Thymus (tissue), 11 donors: ENCODE results near the gene WDR76. TPM values are rescaled to one million over a fixed set of nuclear protein-coding genes. Genes with fewer than 3 reads are reported as not detected.
"Not testable (repeated sequence)": the region's sequence is repeated elsewhere in the genome, so short reads cannot be mapped to it uniquely, and the experiment has no call there.

Experiments
- DNase-seq, 9 donors: peaks; one replicate each; pipeline ENCODE4 v3.0.0-alpha.2; 2013; ENCODE audit warnings: low spot score in 9 of 9, low read depth in 6 of 9, missing footprints in 1 of 9
- H3K27ac ChIP-seq, 2 donors: one replicate each; pipeline ENCODE4 v1.5.1; 2013; ENCODE audit warnings: control low read depth in 1 of 2, low read depth in 1 of 2, low read length in 1 of 2, mild to moderate bottlenecking in 1 of 2, moderate library complexity in 1 of 2
- H3K27me3 ChIP-seq, 2 donors: one replicate each; pipeline ENCODE4 v1.5.1; 2013; ENCODE audit warnings: low read length in 1 of 2; ENCODE audit not compliant: control insufficient read depth in 2 of 2, insufficient read depth in 1 of 2
- H3K36me3 ChIP-seq, 2 donors: one replicate each; pipeline ENCODE4 v1.5.1; 2013; ENCODE audit warnings: low read length in 1 of 2, mild to moderate bottlenecking in 1 of 2, moderate library complexity in 1 of 2; ENCODE audit not compliant: control insufficient read depth in 2 of 2, insufficient read depth in 2 of 2
- H3K4me1 ChIP-seq, 2 donors: one replicate each; pipeline ENCODE4 v1.5.1; 2013; ENCODE audit warnings: low read length in 2 of 2; ENCODE audit not compliant: control insufficient read depth in 2 of 2, insufficient read depth in 2 of 2
- H3K4me3 ChIP-seq, 2 donors: one replicate each; pipeline ENCODE4 v1.5.1; 2013; ENCODE audit warnings: low read length in 2 of 2, control low read depth in 1 of 2, mild to moderate bottlenecking in 1 of 2
- H3K9me3 ChIP-seq, 2 donors: one replicate each; pipeline ENCODE4 v1.5.1; 2013; ENCODE audit warnings: low read length in 1 of 2, mild to moderate bottlenecking in 1 of 2; ENCODE audit not compliant: control insufficient read depth in 2 of 2, insufficient read depth in 1 of 2
- WGBS: extraction: QIAGEN DNeasy Blood & Tissue Kit; methylation state at CpG from one replicate; pipeline ENCODE4 v1.1.7; 2013; 5-methylcytosine and 5-hydroxymethylcytosine counted together
- polyA plus RNA-seq: library from polyadenylated mRNA; stranded (reverse); fragments of 200-250 nt; gene quantifications from one replicate; pipeline ENCODE4 v1.2.3, GENCODE V29; 2013
- total RNA-seq: library from RNA; stranded (reverse); fragments of 120-200 nt; gene quantifications from one replicate; pipeline ENCODE4 v1.2.4, GENCODE V29; 2013
- donor health status: healthy.

The WDR76 gene
- total and polyA plus RNA-seq, 2 donors = 3.5 to 24.6 TPM

GRCh38 chr15:43866636-43867035 lies 39.8 kb downstream of the WDR76 start:
- H3K36me3 ChIP-seq = peaks cover 16 to 29% of the 10 kb centered on the region in 2 donors
- H3K27me3 ChIP-seq, H3K27ac ChIP-seq, H3K9me3 ChIP-seq, H3K4me1 ChIP-seq, H3K4me3 ChIP-seq, DNase-seq: not testable (repeated sequence)
- 99% methylated on average over 10 of the region's 10 CpGs for WGBS

GRCh38 chr15:43867096-43867495 lies 40.3 kb downstream of the WDR76 start:
- no peak for DNase-seq
- peaks cover 16 to 34% of the 10 kb centered on the region in 2 donors for H3K36me3 ChIP-seq
- no peaks in the 10 kb centered on the region for H3K27me3 ChIP-seq
- WGBS = 97% methylated on average over 5 of the region's 5 CpGs
- H3K9me3 ChIP-seq = no peaks in the 10 kb centered on the region
- no peak overlapping the region for H3K4me3 ChIP-seq
- H3K27ac ChIP-seq = no peak overlapping the region
- H3K4me1 ChIP-seq = no peaks in the 10 kb centered on the region

GRCh38 chr15:43868406-43868805 lies 41.6 kb downstream of the WDR76 start:
- Histone ChIP-seq H3K9me3 (no peaks in the 10 kb centered on the region), H3K4me3 (no peak overlapping the region), H3K27me3 (no peaks in the 10 kb centered on the region), H3K27ac (no peak overlapping the region), H3K4me1 (no peaks in the 10 kb centered on the region), H3K36me3 (peaks cover 11 to 39% of the 10 kb centered on the region in 2 donors)
- 93% methylated on average over 2 of the region's 2 CpGs for WGBS
- DNase-seq = no peak

DNA sequence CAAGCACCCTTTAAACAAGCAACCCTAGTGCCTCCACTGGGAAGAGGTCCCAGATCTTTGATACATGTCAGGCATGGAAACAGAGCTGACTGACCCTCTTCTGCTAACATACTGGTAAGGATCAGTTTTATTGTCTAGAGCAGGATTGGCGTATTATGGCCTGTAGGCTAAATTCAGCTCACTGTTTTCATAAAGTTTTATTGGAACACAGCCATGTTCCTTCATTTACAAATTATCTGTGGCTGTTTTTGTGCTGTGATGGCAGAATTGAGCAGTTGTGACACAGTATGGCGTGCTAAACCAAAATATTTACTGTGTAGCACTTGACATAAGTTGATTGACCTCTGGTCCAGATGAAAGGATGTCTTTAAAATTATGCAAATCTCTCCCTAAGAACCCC lies 45.0 kb downstream of the WDR76 start:
- Histone ChIP-seq H3K27ac (no peak overlapping the region), H3K27me3 (no peaks in the 10 kb centered on the region), H3K4me1 (no peaks in the 10 kb centered on the region), H3K36me3 (peaks cover 15 to 40% of the 10 kb centered on the region in 2 donors), H3K9me3 (no peaks in the 10 kb centered on the region), H3K4me3 (no peak overlapping the region)
- 99% methylated on average over 2 of the region's 2 CpGs for WGBS
- no peak for DNase-seq

GRCh38 chr15:43872416-43873020 lies 45.7 kb downstream of the WDR76 start:
- H3K4me1 ChIP-seq = no peaks in the 10 kb centered on the region
- H3K4me3 ChIP-seq = no peak overlapping the region
- no peak overlapping the region for H3K27ac ChIP-seq
- no peaks in the 10 kb centered on the region for H3K9me3 ChIP-seq
- peaks cover 18 to 36% of the 10 kb centered on the region in 2 donors for H3K36me3 ChIP-seq
- no peaks in the 10 kb centered on the region for H3K27me3 ChIP-seq
- WGBS = 86% methylated on average over 6 of the region's 6 CpGs
- DNase-seq = peak in 6 of 9 donors; percentile 4 to 52 (median 14)

DNA sequence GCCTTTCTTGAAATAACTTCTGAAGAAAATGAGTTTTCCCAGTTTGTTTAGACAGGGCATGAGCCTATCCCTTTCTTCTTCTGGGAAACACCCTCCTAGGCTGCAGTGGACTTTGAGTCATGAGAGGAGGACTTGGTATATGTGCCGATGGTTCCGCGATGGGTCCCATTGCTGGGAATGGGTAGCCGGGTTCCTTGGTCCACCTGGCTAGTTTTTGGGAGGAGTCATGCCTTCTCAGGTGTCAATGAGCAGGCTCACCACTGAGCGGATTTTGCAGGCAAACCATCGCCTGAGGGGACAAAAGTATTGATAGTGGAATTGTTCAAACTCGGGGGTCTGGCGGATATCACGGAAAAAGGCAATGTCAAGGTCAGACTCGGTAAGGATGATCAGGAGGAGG lies 46.8 kb downstream of the WDR76 start:
- H3K4me1 ChIP-seq = no peaks in the 10 kb centered on the region
- H3K4me3 ChIP-seq = no peak overlapping the region
- H3K9me3 ChIP-seq = no peaks in the 10 kb centered on the region
- no peak for DNase-seq
- H3K36me3 ChIP-seq = peaks cover 18 to 29% of the 10 kb centered on the region in 2 donors
- H3K27ac ChIP-seq = no peak overlapping the region
- no peaks in the 10 kb centered on the region for H3K27me3 ChIP-seq
- 99% methylated on average over 10 of the region's 10 CpGs for WGBS

- Histone ChIP-seq H3K27me3 (no peaks in the 10 kb centered on the region), H3K9me3 (no peaks in the 10 kb centered on the region), H3K27ac (no peak overlapping the region), H3K36me3 (peaks cover 29% of the 10 kb centered on the region in 2 donors), H3K4me3 (no peak overlapping the region), H3K4me1 (no peaks in the 10 kb centered on the region)
- whole genome bisulfite sequencing = 87% methylated on average over 3 of the region's 3 CpGs
- no peak for DNase-seq
Measured at GRCh38 chr15:43876872-43877271, 50.1 kb downstream of the WDR76 start.

GRCh38 chr15:43877371-43877770 lies 50.6 kb downstream of the WDR76 start:
- Histone ChIP-seq H3K27me3 (no peaks in the 10 kb centered on the region), H3K9me3 (no peaks in the 10 kb centered on the region), H3K4me3 (no peak overlapping the region), H3K27ac (no peak overlapping the region), H3K4me1 (no peaks in the 10 kb centered on the region), H3K36me3 (peaks cover 27 to 29% of the 10 kb centered on the region in 2 donors)
- 96% methylated on average over 4 of the region's 4 CpGs for WGBS
- DNase-seq = no peak

- 95% methylated on average over 2 of the region's 2 CpGs for WGBS
- H3K27ac ChIP-seq = no peak overlapping the region
- H3K4me1 ChIP-seq = no peaks in the 10 kb centered on the region
- no peak overlapping the region for H3K4me3 ChIP-seq
- H3K9me3 ChIP-seq = no peaks in the 10 kb centered on the region
- H3K36me3 ChIP-seq = peaks cover 23 to 31% of the 10 kb centered on the region in 2 donors
- no peaks in the 10 kb centered on the region for H3K27me3 ChIP-seq
- no peak for DNase-seq
Measured at GRCh38 chr15:43878446-43878845, 51.6 kb downstream of the WDR76 start.
